ENCODE measurements around the gene RPL18.
"Not testable (repeated sequence)": the region's sequence is repeated elsewhere in the genome, so short reads cannot be mapped to it uniquely, and the experiment has no call there.

Gene RPL18

DNA sequence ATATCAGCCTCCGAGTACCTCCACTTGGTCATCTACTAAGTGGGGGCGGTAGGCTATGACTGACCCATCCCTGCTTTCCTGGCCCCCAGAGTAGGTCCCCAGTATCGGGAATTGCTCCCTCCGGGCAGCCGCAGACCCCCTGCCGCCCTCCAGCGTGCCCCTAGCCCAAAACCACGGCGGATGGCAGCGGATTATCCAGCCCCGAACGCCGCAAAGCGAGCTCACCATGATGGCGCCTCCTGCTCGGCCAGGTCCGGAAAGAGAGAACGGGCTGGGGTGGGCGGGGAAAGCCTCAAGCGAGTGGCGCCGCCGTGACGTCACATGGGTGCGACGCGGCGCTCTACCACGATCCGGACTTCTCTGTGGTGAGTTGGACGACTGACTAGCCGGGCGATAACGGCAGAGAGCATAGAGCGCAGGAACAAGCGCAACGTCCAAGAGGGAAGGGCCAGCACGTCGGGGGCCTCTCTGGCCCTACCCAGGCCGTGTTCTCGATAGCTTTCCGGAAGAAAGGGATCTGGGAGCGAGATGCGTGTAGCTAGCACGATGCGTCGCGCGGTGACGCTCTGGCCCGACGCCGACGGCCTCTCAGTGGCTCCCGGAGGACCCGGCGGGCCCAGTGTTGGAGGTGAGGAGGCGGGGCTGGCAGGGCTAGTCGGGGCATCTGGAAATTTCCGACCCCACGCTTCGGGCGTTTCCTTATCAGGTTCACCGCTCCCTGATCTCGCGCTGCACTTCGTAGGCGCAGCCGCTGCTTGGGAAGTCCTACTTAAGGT lies at the start of gene RPL18, which contains the start of gene SPHK2:
RPL18 (minus strand) TSS at position 263 of the 776 bp plus-strand sequence; CDS start at position 228, 35 bp downstream.
SPHK2 (plus strand) TSS at position 591 of the 776 bp plus-strand sequence. CDS start 1,009 bp downstream, outside the sequence.
- peak; percentile 100 for DNase-seq

DNA sequence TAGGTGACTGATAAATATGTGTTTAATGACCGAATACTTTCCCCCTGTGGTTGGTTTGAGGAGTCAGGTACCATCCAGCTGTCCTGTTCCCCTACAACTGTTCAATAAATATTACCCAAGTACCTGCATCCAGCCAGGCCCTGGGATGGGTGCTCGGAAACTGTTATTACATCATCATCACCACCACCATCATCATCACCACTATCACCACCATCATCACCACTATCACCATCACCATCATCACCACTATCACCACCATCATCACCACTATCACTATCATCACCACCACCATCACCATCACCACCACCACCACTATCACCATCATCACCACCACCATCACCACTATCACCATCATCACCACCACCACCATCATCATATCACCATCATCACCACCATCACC lies 49.8 kb upstream of the RPL18 start:
- DNase-seq, result no peak

DNA sequence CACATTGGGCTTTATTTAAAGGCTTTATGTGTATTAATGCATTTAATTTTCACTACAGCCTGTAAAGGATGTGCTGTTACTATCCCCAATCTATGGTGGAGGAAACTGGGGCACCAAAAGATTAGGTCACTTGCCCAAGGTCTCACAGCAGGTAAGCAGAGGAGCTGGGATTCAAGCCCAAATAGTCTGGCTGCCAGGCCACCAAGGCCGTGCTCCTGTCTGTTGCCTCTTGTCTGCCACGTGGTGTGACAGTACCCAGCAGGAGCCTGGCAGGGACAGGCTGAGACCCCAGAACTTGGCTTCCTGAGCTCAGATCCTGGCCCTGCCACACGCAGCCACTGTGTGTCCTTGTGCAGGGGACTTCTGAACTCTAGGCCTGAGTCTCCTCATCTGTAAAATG lies 49.4 kb upstream of the RPL18 start:
- DNase-seq, result no peak

DNA sequence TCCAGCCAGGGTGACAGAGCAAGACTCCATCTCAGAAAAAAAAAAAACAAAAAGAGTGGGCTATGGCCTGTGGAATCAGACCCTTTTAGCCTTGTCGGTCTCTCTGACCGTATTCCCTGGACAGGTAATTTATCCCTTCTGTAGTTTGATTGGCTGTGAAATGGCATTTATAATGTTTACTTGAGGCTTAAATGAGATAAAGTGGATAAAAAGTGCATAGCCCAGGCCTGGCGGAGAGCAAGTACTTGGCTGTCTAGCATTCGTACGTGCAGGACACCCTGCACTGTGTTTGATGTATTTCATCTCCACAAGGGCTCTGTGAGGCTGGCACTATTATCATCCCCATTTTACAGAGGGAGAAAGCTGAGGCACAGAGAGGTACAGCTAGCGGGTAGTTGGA lies 46.8 kb upstream of the RPL18 start:
- DNase-seq, result no peak

DNA sequence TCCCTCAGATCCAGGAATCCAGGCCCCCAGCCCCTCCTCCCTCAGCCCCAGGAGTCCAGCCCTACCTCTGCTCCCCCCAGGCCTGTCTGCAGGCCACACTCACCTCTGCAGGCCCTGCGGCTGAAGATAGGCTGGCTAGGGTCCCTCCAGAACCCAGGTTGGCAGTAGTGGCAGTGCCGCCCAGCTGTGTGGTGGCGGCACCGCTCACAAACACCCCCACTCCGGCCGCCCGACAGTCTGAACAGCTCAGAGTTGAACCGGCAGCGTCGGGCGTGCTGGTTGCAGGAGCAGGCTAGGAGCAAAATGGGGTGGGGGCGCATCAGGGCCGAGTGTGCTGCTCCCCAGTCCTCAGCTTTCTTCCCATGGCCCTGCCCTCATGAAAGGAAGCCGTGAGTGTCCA lies 45.5 kb upstream of the RPL18 start:
- DNase-seq, result no peak

DNA sequence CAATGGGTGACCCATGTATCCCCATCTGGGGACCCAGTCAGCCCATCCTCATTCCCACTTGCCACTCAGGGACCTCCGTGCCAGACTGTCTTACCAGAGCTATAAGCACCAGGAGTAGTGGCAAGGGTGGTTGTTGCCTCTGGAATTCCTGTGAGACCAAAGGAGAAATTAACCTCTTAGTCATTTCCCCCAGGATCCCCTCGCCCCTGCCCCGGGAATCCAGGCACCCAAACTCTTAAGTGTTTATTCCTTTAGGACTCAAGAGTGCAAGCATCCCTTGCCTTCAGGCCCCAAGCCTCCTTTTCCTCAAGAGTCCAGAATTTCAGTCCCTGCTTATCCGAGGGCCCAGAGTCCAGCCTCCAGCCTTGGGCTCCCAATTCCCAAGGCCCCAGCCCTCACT lies 44.7 kb upstream of the RPL18 start:
- no peak for DNase-seq

DNA sequence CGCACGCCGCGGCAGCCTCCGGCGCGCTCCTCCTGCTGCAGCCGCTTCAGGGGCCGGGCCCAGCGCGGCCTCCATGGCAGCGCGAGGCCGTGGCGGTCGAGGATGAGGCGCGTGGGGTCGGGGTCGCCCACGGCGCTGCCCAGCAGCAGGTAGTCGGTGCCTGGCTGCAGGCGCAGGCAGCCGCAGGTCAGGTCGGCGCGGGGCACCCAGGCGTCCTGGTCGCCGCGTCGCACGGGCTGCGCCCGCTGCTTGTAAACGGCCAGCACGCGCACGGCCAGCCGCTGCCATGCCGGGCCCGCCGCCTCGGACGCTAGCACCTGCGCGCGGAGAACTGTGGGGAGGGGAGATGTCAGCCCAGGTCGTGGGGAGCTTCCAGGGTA lies 42.7 kb upstream of the RPL18 start:
- no peak for DNase-seq

DNA sequence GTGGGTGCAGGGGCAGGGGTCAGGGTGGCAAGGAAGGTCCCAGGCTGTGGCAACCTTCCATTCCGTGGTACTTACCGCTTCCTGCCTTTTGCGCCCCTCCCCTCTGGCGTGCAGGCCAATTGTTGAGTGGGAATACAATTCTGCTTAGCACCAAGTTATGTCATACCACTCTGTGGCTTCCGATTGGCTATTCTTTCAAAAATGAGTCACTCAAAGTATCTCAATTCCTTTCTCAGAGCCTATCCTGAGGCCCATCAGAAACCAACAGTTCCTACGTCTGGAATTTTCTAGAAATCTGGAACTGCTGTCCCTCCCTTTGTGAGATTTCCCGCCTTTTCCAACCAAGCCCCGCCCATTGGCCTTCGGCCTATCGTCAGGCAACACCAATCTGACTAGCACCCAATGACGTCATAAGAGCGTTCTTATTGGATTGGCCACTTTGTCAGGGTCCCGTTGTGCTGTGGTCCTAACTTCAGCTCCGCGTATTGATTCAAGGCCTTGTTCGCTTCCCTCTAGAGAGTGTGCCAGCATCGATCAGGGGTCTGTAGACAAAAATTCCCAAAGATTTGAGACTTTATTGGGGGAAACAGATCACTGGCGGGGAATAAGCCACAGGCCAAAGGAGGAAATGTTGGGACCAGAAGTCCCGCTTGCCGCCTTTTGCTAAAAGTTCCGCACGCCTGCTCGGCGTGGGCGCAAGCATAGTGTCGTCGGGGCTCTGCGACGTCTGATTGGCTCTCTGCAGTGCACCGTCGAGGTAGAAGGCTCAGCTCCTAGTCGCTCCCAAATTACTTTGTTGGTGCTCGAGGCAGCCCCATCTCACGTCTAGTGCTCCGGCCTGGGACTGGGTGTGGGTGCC lies 42.1 kb upstream of the RPL18 start:
- peak; percentile 97 for DNase-seq

DNA sequence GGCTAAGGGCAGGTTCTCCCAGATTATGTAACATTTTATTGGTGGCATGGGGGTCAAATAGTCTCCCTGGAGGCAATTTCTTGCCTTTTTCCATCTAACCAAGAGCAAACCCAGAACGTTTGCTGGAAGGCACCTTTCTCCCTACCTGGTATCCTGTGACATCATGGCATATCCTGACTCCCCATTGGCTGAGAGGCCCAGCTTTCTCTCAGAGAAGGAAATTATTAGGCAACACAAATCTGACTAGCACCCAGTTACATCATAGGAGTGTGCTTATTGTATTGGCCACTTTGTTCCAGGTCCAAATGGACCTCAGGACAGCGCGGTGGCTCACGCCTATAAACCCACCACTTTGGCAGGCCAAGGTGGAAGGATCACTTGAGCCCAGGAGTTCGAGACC lies 40.8 kb upstream of the RPL18 start:
- DNase-seq, result peak; percentile 40

DNA sequence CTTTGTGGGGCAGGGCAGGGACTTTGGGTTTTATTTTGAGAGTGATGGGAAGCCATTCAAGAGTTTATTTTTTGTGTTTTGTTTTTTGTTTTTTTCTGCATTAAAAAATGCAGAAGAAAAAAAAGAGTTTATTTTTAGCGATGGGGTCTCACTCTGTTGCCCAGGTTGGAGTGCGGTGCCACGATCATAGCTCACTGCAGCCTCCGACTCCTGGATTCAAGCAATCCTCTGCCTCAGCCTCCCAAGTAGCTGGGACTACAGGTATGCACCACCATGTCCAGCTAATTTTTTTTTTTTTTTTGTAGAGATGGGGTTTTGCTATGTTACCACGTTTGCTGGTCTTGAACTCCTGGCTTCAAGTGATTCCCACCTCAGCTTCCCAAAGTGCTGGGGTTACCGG lies 39.5 kb upstream of the RPL18 start:
- DNase-seq, result no peak

DNA sequence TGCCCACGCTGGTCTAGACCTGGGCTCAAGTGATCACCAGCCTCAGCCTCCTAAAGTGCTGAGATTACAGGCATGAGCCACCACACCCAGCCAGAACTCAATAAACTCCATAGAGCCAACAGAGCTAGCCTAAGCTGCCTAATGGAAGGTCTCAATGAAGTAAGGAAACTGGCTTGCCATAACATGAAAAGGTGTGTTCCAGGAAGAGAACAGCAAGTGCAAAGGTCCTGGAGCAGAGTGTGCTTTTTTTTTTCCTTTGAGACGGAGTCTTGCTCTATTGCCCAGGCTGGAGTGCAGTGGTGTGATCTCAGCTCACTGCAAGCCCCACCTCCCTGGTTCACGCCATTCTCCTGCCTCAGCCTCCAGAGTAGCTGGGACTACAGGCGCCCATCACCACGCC lies 38.9 kb upstream of the RPL18 start:
- not testable (repeated sequence) for DNase-seq

DNA sequence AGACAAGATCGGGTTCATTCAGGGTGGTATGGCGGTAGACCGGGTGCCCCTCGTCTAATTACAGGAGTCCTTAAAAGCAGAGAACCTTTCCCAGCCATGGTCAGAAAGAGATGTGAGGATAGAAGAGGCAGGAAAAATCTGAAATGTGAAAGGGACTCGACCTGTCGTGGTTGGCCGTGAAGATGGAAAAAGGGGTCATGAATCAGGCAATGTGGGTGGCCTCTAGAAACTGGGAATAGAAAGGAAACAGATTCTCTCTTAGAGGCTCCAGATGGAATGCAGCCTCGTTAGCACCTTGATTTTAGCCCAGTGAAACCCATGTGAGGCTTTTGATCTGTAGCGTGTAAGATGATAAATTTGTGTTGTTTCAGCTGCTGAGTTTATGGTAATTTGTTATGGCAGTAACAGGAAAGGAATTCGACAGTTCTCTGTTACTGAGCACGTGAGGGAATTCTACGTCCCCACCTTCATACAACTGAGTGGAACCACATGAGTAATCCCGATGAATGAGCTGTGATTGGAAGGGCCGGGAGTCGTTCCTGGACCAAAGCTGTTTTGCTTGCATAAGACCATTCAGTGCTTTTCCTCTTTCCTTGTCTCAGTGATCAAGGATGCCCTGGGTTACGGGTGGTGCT lies 38.0 kb upstream of the RPL18 start:
- no peak for DNase-seq

DNA sequence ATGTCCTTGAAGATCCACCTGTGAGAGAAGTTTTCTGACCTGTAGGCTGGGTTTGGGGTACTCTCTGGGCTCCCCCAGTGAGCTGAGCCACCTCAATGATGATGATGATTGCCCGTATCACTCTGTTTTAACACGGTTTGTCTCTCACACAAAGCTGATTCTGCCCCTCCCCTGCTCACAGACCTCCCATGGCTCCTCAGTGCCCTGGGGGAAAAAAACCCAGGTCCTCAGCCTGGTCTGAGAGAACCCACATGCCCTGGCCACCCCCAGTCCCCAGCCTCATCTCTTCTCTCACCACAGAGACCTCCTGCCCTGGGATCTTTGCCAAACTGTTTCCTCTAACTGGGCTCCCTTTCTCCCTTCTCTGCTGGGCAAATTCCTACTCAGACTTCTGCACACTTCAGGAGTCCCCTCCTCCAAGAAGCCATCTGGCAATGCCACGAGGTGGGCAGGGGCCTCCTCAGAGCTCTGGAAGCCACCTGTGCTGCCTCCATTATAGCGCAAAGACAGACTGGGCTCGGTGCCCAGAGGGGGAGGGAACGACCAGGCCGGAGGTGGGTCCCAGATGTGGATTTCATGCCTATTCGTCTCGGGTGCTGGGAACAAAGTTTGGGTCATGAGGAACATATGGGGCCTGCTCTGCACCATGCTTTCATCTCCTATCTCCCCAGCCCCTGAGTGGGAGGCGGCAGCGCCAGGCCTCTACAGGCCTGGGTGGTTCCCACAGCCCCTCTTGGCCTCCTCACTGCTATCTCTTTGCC lies 35.5 kb upstream of the RPL18 start:
- peak; percentile 34 for DNase-seq

DNA sequence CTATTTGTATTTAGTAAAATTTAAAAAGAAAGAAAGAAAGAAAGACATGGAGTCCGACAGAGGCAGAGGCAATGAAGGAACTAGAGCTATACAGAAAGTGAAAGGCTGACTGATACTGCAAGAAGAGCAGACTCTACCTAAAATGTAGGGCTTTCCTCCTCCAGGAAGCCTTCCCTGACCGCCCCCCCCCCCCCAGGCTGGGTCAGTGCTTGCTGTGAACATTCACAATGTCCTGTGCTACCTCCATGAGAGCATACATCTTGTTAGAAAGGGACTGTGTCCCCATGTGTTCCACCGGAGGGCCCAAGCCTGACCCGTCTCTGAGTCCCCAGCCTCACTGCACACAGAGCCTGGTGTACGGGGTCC lies 32.7 kb upstream of the RPL18 start:
- DNase-seq, result no peak

DNA sequence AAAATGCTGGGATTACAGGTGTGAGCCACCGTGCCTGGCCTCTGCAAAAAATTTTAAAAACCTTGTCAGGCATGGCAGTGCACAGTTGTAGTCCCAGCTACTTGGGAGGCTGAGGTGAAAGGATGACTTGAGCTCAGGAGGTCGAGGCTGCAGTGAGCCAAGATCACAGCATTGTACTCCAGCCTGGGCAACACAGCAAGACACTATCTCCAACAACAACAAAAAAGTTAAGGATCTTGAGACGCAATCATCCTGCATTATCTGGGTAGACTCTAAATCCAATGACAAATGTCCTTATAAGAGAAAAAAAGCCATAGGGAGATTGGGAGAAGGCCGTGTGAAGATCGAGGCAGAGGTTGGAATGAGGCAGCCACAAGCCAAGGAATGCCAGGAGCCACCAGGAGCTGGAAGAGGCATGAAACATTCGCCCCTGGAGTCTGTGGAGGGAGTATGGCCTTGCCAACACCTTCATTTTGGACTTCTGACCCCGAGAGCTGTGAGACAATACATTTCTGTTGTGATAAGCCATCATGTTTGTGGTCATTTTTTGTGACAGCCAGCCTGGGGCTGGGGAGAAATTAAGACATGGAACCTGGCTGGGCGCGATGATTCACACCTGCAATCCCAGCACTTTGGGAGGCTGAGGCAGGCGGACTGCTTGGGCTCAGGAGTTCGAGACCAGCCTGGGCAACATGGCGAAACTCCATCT lies 32.1 kb upstream of the RPL18 start:
- DNase-seq, result no peak

DNA sequence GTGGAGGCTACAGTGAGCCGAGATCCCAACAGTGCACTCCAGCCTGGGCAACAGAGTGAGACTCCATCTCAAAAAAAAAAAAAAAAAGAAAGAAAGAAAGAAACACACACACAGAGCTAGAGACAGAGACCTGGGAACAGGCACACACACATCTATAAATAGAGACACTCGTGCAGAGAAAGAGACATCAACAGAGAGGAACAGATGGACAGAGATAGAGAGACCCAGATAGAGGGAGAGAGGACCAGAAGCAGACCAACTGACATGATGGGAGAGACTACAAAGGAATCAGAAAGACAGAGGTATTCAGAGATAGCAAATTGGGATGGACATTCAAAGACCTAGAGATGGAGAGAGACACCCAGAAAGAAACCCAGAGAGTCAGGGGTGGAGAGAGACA lies 29.2 kb upstream of the RPL18 start:
- DNase-seq, result no peak

DNA sequence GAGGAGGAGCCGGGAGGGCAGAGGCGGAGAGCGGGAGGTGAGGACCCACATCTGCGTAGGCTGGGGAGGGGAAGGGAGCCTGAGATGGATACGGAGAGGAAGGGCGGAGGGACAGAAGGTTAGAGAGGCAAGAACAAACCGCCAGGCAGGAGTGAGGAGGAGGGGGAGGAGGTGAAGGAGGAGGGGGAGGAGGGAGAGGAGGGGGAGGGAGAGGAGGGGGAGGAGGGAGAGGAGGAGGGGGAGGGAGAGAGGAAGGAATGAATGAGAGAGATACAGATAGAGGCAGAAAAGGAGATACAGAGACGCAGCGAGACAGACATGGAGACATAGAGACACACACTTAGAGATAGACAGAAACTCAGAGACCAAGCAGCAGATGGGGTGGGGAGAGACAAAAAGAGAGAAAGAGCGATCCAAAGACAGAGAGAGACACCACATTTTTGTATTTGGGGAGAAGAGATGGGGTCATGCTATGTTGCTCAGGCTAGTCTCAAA lies 27.8 kb upstream of the RPL18 start:
- DNase-seq, result no peak

DNA sequence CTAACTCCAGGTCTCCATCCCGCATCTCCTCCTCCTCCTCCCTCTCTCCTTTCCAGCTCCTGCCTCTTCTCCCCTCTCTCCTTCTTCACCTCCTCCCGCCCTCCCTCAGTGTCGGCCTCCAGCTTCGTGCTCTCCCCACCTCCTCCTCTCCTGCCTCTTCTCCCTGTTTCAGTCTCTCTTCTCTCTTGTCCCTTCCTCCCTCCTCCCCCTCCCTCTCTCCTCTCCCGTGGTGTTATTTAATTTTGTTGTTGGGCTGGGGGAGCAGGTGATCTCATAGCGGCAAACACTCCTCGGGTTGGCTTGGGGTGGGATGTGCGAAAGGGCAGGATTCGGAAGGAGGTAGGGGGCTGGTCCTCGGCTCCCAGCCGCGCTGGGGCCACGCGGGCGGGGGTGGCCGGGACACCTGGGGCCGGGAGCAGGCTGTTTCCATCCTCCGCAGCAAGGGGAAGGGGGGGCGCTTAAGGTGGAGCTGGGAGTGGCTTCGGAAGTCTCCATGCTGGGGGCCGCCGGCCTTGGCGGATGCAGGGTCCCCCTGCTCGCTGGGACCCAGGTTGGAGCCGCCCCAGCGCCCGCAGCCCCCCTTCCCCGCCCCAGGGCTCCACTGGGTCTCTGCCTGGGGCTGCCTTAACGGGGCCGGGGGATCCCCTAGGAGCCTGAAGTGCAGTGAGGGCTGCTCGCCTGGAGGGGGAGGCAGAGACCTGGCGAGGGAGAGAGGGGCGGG lies 27.2 kb upstream of the RPL18 start, which contains the start of gene CA11:
CA11 (minus strand) TSS at position 187 of the 721 bp plus-strand sequence. CDS start 555 bp downstream, outside the sequence.
- peak; percentile 96 for DNase-seq

DNA sequence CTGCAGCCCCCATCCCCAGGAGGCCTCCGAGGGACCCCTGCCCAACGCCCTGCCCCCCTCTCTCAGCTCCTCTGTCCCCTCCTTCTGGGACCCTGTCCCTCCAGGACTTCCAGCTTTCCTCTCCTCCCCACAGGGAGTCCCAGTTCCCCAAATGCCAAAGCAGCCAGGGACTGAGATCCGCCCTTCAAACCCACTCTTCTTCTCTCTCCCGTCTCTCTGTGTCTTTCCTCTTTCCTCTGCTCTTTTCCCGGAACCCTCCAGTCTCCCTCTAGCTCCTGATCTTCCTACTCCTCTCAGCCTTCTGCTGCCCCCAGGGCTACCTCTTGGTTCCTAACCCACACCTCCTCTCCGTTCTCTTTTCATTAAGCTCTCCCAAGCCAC lies 26.6 kb upstream of the RPL18 start:
- DNase-seq, result no peak

DNA sequence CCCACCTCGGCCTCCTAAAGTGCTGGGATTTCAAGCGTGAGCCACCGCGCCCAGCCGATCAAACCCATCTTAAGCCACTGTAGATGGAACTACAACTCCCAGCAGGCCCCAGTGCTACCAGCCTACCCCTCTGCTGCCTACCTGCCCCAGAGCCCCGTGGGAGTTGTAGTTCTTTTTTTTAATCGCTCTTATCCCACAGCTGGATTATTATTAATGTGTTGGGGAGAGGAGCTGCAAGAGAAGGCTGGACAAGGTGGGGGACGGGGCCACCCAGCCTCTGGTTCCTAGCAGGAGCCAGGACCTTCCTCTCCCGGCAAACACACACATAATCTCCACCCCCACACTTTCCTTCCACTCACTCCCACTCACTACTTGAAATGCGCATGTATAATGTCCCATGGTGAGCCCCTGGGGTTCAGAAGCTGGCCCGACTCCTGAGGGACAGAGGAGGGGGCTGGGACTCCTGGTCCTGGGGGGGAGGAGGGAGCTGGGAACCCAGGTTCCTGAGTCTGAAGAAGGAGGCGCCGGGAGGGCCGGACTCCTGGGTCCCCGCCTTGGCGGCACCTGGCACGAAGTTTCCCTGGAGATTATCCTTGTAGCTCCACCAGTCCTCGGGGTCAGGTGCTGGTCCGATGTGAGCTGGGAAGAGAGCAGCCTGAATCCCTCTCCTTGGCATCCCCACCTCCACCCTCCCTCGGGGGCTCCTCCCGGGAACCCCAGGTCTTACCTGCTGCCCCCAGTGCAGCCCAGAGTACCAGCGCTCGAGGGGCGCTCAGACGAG lies 26.1 kb upstream of the RPL18 start:
- peak; percentile 89 for DNase-seq
